ENCODE results near the gene UQCC3.

The UQCC3 gene

DNA sequence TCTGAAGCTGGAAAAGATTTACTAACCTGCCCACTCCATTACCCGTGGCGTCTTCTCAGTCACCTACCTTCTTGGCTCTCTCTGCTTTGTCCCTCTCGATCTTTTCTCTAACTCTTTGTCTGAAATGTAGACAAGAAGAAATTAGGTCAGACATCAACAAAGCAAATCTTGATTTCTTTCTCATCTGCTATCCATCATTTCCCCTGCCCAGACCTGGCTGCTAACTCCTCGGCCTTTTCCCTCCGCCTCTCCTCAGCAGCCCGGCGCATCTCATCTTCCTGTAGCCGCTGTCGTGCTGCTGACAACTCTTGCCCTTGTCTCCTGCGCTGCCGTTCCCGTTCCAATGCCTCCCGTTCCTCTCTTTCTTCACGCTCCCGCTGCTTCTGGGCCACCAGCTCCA, 6.2 kb downstream of the UQCC3 start:
- TF ChIP-seq GATA2 (IDR thresholded peaks at IDR 0.05; ENCODE audit: low read depth, low read length) (no peak), GATA3 (IDR thresholded peaks at IDR 0.05; ENCODE audit: low read depth, low read length) (no peak)

DNA sequence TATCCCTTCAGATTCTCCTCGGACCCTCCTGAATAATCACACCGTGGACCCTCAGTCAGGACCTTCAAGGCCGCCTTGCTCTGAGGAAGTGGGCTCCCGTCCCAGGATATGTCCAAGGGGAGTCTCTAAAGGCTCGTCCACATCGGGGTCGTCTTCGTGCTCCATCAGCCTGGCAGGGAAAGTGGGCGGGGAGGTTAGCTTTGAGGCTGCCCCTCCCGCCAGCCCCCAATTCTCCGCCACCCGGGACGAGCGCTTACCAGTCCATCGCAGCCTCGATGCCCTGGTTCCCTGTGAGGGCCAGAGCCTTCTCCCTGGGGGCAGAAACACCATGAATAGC, 6.9 kb downstream of the UQCC3 start:
- TF ChIP-seq GATA3 (IDR thresholded peaks at IDR 0.05; ENCODE audit: low read depth, low read length) (no peak), GATA2 (IDR thresholded peaks at IDR 0.05; ENCODE audit: low read depth, low read length) (no peak)

DNA sequence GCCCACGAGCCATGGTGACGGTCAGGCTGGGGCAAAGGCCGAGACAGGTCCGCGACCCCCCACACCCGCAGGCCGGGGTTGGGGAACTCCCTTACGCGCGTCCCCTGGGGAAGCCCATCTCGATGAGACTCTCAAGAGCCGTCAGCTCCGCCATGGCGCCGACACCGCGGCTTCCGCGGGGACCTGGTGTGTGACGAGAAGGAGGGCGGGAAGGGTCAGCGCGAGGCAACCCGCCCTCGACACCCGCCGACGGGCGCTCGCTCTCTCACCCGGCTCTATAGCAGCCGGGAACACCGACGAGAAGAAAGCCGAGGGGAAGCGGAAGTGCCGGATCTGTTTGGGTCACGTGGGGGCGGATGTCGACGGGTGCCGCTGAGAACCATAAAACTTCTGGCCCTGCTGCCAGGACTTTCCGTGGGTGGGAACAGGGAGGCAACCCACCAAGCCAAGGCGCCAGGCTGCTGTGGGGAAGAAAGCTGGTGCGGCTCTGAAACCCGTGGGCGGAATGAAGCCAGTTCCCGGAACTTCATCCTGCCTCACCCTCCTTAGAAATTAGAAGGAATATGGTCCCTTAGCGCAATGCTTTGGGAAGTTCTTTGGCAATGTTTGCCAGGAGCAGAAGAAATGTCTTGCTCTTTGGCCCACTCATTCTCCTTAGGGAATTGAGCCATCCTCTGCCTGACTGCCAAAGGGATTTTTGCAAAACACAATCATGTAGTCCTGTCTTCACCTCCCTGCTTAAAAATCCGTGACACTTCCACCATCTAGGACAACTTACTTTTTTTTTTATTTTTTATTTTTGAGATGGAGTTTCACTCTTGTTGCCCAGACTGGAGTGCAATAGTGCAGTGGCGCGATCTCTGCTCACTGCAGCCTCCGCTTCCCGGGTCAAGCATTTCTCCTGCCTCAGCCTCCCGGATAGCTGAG, 7.6 kb downstream of the UQCC3 start, which contains the start of gene UBXN1:
Gene UBXN1 (minus strand): TSS at position 304 of the 927 bp plus-strand sequence. CDS start 150 bp downstream, at position 154.
- TF ChIP-seq GATA3 (IDR thresholded peaks at IDR 0.05; ENCODE audit: low read depth, low read length) (no peak), GATA2 (IDR thresholded peaks at IDR 0.05; ENCODE audit: low read depth, low read length) (no peak)

GRCh38 chr11:62680825-62681240, 9.4 kb downstream of the UQCC3 start:
- TF ChIP-seq GATA3 (IDR thresholded peaks at IDR 0.05; ENCODE audit: low read depth, low read length) = no peak
- TF ChIP-seq GATA2 (IDR thresholded peaks at IDR 0.05; ENCODE audit: low read depth, low read length) = no peak

DNA sequence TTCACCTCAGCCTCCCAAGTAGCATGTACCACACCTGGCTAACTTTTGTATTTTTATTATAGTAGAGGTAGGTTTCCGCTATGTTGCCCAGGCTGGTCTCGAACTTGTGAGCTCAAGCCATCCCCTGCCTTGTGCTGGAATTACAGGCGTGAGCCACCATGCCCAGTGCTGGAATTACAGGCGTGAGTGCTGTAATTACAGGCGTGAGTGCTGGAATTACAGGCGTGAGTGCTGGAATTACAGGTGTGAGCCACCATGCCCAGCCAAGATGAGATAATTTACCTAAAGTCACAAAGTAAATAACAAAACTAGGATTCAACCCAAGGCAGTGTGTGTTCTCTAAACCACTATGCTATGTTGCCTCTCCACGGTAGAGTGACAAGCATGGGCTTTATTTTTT, 11.0 kb downstream of the UQCC3 start:
- no peak for TF ChIP-seq GATA2 (IDR thresholded peaks at IDR 0.05; ENCODE audit: low read depth, low read length)
- no peak for TF ChIP-seq GATA3 (IDR thresholded peaks at IDR 0.05; ENCODE audit: low read depth, low read length)

DNA sequence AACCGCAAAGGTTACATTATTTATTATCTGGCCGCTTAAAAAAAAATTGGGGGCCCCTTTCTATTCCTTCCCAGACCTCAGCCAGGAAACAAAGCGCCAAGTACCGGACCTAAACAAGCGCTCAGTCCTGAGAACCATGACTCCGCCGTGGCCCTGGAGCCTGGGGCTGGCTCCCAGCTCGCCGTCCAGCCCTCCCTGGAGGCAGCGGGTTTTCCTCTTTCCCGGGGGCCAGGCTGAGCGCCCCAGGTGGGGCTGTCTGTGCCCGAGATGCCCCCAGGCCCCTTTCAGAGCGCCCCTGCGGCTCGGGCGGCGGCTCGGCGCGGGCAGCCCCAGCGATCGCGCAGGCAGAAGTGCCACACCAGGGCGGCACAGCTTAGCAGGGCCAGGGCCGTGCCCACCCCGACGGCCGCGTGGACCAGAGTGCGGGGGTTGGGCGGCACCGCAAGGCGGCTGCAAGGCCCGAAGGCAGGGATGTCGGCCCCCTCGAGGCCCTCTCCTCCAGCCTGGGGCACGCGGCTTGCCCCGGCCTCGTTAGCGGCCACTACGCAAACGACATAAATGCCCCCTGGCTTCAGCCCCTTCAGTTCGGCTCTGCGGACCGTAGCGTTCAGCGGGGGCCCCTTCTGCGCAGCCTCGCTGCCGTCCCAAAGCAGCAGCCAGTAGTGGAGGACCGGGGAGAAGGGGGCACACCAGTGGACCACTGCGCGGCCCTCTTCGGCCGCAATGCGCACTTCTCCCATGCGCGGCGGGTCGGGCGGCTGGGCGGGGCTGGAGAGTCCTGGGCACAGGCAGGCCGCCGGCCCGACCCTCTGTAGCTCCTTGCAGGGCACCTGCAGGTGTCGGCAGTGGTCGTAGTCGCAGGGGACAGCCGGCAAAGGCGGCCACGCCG, 16.3 kb downstream of the UQCC3 start:
- TF ChIP-seq GATA2 (IDR thresholded peaks at IDR 0.05; ENCODE audit: low read depth, low read length) (no peak), GATA3 (IDR thresholded peaks at IDR 0.05; ENCODE audit: low read depth, low read length) (no peak)

DNA sequence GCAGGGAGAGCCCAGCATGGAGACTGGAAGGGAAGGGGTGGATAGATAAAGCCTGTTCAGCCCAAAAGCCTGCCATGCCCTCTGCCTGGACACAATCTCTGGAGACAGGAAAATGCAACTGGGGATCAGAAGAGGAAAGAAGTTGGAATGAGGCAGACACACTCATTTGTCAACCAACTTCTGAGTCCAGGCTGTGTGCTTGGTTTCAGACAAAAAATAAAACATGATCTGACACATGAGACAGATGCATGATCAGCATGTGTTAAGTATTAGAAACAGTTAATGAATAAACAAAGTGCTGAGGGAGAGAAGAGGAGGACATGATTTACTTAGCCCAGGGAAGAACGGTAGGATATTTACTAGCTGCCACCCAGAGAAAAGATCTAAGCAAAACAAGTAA, 17.0 kb downstream of the UQCC3 start:
- TF ChIP-seq GATA3 (IDR thresholded peaks at IDR 0.05; ENCODE audit: low read depth, low read length) = no peak
- TF ChIP-seq GATA2 (IDR thresholded peaks at IDR 0.05; ENCODE audit: low read depth, low read length) = no peak

DNA sequence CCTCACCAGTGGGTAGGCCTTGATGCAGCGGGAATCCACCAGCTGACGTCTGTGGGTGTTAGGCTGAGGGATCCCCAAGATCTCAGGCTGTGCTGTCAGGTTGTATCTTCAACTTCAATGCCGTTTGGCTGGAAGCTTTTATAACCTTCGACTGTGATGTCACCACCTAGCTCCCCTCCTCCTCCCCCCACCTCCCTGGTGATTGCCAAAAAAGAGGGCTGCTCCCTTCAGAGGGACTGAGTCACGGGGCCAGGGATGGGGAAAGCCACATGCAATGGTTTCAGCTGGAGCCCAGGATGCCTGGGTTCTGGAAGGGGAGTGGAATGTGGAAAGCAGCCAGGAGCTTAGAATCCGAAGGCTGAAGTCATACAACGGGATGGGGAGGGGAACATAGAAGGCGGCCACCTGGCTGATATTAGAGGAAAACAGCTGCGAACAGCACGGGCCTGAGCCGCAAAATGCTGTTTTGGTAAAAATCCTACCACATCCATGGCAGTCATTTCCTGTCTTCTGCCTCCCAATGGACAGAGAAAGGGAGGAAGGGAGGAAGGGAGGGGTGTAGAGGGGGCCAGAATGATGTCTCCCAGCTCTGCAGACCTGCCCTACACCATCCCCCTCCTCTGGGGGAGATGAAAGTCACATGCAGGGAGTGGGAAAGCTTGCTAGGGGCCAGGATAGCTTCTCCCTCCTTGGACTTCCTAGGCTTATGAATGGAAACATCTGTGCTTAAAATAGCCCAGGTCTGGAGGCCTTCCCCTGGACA, 18.1 kb downstream of the UQCC3 start, which contains the start of gene LRRN4CL:
Gene LRRN4CL (minus strand): TSS at position 110 of the 763 bp plus-strand sequence. CDS start 1,022 bp downstream, outside the sequence.
- TF ChIP-seq GATA3 (IDR thresholded peaks at IDR 0.05; ENCODE audit: low read depth, low read length) = no peak
- TF ChIP-seq GATA2 (IDR thresholded peaks at IDR 0.05; ENCODE audit: low read depth, low read length) = no peak

DNA sequence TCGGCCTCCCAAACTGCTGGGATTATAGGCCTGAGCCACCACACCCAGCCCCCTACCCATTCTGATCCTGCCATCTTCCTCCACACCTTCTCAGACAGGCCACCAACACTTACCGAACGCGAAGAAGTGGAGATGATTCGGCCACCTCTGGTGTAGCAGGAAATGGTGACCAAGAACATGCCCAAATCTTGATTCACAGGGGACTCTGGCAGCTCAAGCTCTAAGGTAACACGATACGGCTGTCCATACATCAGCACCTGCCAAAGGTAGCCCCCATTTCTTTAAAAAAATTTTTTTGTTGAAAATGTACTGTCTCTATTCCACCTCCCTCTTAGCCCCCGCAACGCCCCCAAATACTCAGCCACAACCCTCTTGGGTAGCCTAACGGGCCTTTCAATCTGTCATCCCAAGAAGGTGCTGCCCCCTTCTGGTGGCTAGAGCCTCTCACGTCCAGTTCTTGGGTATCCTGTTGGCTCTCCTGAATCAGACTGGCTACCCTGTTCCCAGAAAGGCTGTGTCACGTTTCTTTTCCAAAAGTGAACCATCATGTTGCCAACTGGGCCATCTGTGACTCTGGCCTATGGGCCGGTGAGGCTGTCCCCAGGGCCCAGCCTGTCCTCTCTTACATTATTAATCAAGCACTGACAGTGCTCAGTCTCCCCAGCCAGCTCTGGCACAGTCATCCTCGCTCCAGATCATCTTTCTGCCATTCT, 23.1 kb downstream of the UQCC3 start:
- TF ChIP-seq GATA3 (IDR thresholded peaks at IDR 0.05; ENCODE audit: low read depth, low read length) (no peak), GATA2 (IDR thresholded peaks at IDR 0.05; ENCODE audit: low read depth, low read length) (no peak)

GRCh38 chr11:62702246-62702645, 30.8 kb downstream of the UQCC3 start:
- TF ChIP-seq GATA3 (IDR thresholded peaks at IDR 0.05; ENCODE audit: low read depth, low read length) (no peak), GATA2 (IDR thresholded peaks at IDR 0.05; ENCODE audit: low read depth, low read length) (no peak)

DNA sequence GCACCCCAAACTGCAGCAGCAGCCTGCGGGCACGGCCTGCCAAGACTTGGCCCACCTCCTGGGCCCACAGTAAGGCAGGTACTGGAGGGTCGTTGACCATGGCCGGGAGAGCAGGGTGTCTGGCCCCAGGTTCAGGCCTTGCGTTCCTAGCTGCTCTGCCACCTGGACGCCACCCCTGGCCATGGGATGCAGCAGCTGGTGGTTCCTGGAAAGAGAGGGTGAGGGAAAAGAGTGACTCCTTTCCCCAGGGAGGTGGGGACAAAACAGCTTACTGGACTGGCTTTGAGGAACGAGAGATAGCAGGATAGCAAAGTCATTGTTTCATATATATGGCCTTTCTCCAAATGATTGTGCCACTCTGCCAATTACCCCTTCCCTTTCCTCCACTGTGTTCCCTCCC, 33.9 kb downstream of the UQCC3 start:
- no peak for TF ChIP-seq GATA2 (IDR thresholded peaks at IDR 0.05; ENCODE audit: low read depth, low read length)
- TF ChIP-seq GATA3 (IDR thresholded peaks at IDR 0.05; ENCODE audit: low read depth, low read length) = no peak

- TF ChIP-seq GATA3 (IDR thresholded peaks at IDR 0.05; ENCODE audit: low read depth, low read length) (no peak; the same call in 1 of the 2 replicates), GATA2 (IDR thresholded peaks at IDR 0.05; ENCODE audit: low read depth, low read length) (peak; percentile 90)
These were observed 34.7 kb downstream of the UQCC3 start for GRCh38 chr11:62705880-62706849.

Data from SH-SY5Y (cell line).